ENCODE measurements around the gene TMEM270.

Gene TMEM270

DNA sequence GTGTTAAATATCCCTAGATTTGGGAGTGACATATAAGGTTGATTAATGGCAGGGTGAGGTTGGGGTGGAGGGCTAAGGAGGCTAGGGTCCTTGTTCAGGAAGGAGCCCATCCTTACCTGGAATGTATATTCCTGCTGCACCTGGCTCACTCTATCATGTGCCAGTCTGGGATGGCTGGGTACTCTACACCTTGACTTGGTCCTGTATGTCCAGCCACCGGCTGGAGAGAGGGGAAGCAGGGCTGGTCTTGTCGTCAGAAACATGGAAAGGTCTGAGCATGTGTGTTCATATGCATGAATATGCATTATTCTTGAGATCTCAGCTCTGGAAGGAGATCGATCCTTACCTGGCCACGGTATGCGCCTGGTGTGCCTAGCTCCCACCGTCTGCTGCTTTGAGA is 33.2 kb downstream of the TMEM270 start:
- no peaks in the 10 kb centered on the region for H3K27me3 ChIP-seq (ENCODE audit: insufficient read depth, low read length)
- no peaks in the 10 kb centered on the region for H3K4me1 ChIP-seq (ENCODE audit: insufficient read depth, low read length)
- no peak overlapping the region for H3K9ac ChIP-seq (ENCODE audit: low read depth, low read length)
- no peak overlapping the region for H3K27ac ChIP-seq (ENCODE audit: low read length)
- no peaks in the 10 kb centered on the region for H3K36me3 ChIP-seq (ENCODE audit: insufficient read depth, low read depth, low read length)
- no peak overlapping the region for H3K4me3 ChIP-seq (ENCODE audit: low read length)
- H3K9me3 ChIP-seq (ENCODE audit: insufficient read depth, low read depth, low read length): peaks cover 15% of the 10 kb centered on the region

GRCh38 chr7:73894733-73895551 is 34.0 kb downstream of the TMEM270 start:
- Histone ChIP-seq H3K36me3 (ENCODE audit: insufficient read depth, low read depth, low read length) (no peaks in the 10 kb centered on the region), H3K27me3 (ENCODE audit: insufficient read depth, low read length) (no peaks in the 10 kb centered on the region), H3K4me3 (ENCODE audit: low read length) (no peak overlapping the region), H3K27ac (ENCODE audit: low read length) (no peak overlapping the region), H3K9ac (ENCODE audit: low read depth, low read length) (no peak overlapping the region), H3K4me1 (ENCODE audit: insufficient read depth, low read length) (no peaks in the 10 kb centered on the region), H3K9me3 (ENCODE audit: insufficient read depth, low read depth, low read length) (peaks cover 15% of the 10 kb centered on the region)

DNA sequence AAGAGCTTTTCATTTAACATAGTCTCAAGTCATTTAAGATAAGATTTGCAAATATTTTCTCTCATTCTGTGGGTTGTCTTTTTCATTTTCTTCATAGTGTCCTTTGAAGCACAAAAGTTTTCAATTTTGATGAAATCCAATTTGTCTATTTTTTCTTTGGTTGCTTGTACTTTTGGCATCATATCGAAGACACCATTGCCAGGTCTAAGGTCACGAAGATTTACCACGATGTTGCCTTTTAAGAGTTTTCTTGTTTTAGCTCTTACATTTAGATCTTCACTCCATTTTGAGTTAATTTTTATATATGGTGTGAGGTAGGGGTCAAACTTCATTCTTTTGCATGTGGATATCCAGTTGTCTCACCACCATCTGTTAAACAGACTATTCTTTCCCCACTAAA is 34.7 kb downstream of the TMEM270 start:
- H3K27me3 ChIP-seq (ENCODE audit: insufficient read depth, low read length): no peaks in the 10 kb centered on the region
- H3K4me1 ChIP-seq (ENCODE audit: insufficient read depth, low read length): no peaks in the 10 kb centered on the region
- H3K9me3 ChIP-seq (ENCODE audit: insufficient read depth, low read depth, low read length): peaks cover 15% of the 10 kb centered on the region

GRCh38 chr7:73896454-73896853 is 35.5 kb downstream of the TMEM270 start:
- Histone ChIP-seq H3K27me3 (ENCODE audit: insufficient read depth, low read length) (no peaks in the 10 kb centered on the region), H3K4me1 (ENCODE audit: insufficient read depth, low read length) (no peaks in the 10 kb centered on the region), H3K9me3 (ENCODE audit: insufficient read depth, low read depth, low read length) (peaks cover 15% of the 10 kb centered on the region), H3K36me3 (ENCODE audit: insufficient read depth, low read depth, low read length) (no peaks in the 10 kb centered on the region), H3K4me3 (ENCODE audit: low read length) (no peak overlapping the region), H3K9ac (ENCODE audit: low read depth, low read length) (no peak overlapping the region), H3K27ac (ENCODE audit: low read length) (no peak overlapping the region)

More for the DNA sequence above, 34.7 kb downstream of the TMEM270 start:
- Histone ChIP-seq H3K4me3 (ENCODE audit: low read length) (no peak overlapping the region), H3K36me3 (ENCODE audit: insufficient read depth, low read depth, low read length) (no peaks in the 10 kb centered on the region), H3K27ac (ENCODE audit: low read length) (no peak overlapping the region), H3K9ac (ENCODE audit: low read depth, low read length) (no peak overlapping the region)

DNA sequence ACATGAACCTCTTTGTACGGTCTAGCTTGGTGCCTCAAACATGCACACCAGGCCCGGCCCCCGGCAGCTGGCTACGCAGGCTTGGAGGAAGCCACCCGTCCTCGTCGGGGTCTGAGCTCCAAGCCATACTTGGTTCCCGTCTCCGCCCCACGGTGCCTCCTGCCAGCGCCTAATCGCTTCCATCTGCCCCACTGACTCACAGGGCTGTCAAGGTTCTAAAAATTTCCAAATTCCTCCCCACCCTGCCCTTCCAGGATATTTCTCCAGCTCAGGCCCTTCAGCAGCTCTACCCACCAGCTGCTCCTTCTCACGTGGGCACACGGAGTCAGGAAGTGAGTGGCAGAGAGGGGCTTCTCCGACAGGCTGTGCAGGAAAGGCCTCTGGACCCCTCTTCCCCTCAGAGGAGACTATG is 38.8 kb downstream of the TMEM270 start:
- no peaks in the 10 kb centered on the region for H3K27me3 ChIP-seq (ENCODE audit: insufficient read depth, low read length)
- no peak overlapping the region for H3K9ac ChIP-seq (ENCODE audit: low read depth, low read length)
- no peaks in the 10 kb centered on the region; the same call in 1 of the 2 replicates for H3K4me1 ChIP-seq (ENCODE audit: insufficient read depth, low read length)

DNA sequence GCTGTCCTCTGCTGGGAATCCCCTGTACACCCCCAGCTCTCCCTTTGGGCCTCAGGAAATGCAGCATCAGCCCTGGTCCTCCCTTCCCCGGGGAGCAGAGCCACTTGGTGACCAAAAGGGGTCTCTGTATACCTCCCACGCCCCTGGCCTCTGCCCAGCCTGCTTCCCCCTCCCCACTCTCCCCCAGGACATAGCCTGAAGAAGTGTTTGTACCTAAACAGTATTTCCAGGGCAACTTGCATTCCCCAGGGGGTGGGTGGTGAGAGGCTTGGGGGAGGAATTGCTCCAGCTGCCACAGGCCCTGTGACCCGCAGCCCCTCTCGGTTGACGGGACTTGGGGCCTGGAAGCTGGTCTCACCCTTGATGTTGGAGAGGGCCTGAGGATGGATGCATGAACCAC is 39.3 kb downstream of the TMEM270 start:
- Histone ChIP-seq H3K9ac (ENCODE audit: low read depth, low read length) (no peak overlapping the region), H3K4me3 (ENCODE audit: low read length) (no peak overlapping the region), H3K36me3 (ENCODE audit: insufficient read depth, low read depth, low read length) (no peaks in the 10 kb centered on the region), H3K27ac (ENCODE audit: low read length) (no peak overlapping the region), H3K4me1 (ENCODE audit: insufficient read depth, low read length) (no peaks in the 10 kb centered on the region; the same call in 1 of the 2 replicates), H3K27me3 (ENCODE audit: insufficient read depth, low read length) (no peaks in the 10 kb centered on the region), H3K9me3 (ENCODE audit: insufficient read depth, low read depth, low read length) (peaks cover 15% of the 10 kb centered on the region)

More for the DNA sequence above, 38.8 kb downstream of the TMEM270 start:
- Histone ChIP-seq H3K4me3 (ENCODE audit: low read length) (no peak overlapping the region), H3K9me3 (ENCODE audit: insufficient read depth, low read depth, low read length) (peaks cover 15% of the 10 kb centered on the region), H3K36me3 (ENCODE audit: insufficient read depth, low read depth, low read length) (no peaks in the 10 kb centered on the region), H3K27ac (ENCODE audit: low read length) (no peak overlapping the region)

DNA sequence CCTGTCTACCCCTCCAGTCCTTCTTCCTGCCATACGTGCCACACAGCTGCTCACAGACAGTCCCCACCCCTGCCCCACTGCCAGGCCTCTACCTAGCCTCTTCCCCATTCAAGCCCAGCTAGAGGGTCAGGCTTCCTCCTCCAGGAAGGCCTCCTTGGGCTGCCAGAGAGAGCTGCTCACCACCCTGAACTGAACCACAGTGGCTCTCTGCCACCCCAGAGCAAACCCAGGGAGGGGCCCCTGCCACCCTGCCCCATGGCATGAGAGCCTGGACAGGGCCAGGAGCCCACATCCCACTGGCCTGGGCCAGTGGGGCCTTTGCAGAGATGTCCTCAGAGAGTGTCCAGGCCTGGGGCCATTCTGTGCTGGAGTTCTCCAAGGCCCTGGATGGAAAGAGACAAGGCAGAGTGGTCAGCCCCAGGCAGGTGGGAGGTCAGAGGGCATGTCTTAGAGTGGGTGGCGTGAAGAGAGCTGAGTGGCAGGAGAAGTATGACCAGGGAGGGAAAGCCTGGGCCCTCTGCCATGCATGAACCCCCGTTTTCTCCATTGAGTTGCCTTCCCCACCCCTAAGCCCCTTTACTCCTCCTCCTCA is 40.4 kb downstream of the TMEM270 start:
- Histone ChIP-seq H3K36me3 (ENCODE audit: insufficient read depth, low read depth, low read length) (no peaks in the 10 kb centered on the region), H3K27ac (ENCODE audit: low read length) (no peak overlapping the region), H3K4me3 (ENCODE audit: low read length) (no peak overlapping the region), H3K27me3 (ENCODE audit: insufficient read depth, low read length) (no peaks in the 10 kb centered on the region), H3K9me3 (ENCODE audit: insufficient read depth, low read depth, low read length) (peaks cover 7% of the 10 kb centered on the region), H3K9ac (ENCODE audit: low read depth, low read length) (no peak overlapping the region), H3K4me1 (ENCODE audit: insufficient read depth, low read length) (no peaks in the 10 kb centered on the region; the same call in 1 of the 2 replicates)

- H3K9ac ChIP-seq (ENCODE audit: low read depth, low read length): no peak overlapping the region
- no peaks in the 10 kb centered on the region for H3K27me3 ChIP-seq (ENCODE audit: insufficient read depth, low read length)
- H3K27ac ChIP-seq (ENCODE audit: low read length): no peak overlapping the region
- H3K9me3 ChIP-seq (ENCODE audit: insufficient read depth, low read depth, low read length): peaks cover 1% of the 10 kb centered on the region; the same call in 1 of the 2 replicates
- H3K36me3 ChIP-seq (ENCODE audit: insufficient read depth, low read depth, low read length): no peaks in the 10 kb centered on the region
- H3K4me1 ChIP-seq (ENCODE audit: insufficient read depth, low read length): no peaks in the 10 kb centered on the region; the same call in 1 of the 2 replicates
- H3K4me3 ChIP-seq (ENCODE audit: low read length): no peak overlapping the region
Measured at GRCh38 chr7:73901823-73902597, 41.1 kb downstream of the TMEM270 start.

DNA sequence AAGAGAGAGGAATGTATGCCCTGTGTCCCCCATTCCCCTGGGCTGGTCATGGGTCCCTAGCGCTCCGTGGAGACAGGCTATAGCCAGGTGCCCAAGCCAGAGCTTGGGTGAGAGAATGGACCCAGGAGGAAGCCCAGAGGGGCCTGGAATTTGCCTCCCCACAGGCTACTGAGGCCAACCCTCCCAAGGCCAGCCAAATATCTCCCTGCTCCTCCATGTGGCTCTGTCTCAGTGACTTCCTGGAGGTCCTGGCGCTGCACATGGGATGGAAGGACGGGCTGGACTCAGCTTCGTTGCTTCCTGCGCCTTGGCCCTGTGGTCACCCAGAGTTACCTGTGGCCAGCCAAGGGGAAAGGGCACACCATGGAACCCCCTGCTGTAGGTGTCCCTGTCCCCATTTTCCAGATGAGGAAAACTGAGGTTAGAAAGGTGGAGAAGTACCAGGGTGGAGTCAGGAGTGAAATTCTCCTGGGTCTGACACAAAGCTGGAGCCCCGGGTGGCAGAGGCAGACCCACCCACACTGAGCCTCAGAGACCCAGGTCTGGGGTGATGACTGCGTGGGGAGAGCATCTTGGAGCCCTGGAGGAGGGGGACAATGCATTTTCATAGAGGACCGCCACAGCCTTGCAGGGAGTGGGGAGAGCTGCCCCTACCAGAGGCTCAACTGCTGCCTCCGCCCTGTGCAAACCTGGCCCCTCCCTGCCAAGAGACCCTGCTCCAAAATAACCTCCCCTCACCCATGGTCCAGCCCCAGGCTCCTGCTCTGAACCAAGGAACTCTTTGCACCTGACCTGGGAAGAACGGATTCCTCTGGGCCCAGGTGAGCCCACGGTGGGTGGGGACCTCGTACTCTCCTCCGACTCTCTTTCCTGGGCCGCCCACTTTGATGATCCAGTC is 42.6 kb downstream of the TMEM270 start:
- no peaks in the 10 kb centered on the region for H3K27me3 ChIP-seq (ENCODE audit: insufficient read depth, low read length)
- H3K27ac ChIP-seq (ENCODE audit: low read length): no peak overlapping the region

DNA sequence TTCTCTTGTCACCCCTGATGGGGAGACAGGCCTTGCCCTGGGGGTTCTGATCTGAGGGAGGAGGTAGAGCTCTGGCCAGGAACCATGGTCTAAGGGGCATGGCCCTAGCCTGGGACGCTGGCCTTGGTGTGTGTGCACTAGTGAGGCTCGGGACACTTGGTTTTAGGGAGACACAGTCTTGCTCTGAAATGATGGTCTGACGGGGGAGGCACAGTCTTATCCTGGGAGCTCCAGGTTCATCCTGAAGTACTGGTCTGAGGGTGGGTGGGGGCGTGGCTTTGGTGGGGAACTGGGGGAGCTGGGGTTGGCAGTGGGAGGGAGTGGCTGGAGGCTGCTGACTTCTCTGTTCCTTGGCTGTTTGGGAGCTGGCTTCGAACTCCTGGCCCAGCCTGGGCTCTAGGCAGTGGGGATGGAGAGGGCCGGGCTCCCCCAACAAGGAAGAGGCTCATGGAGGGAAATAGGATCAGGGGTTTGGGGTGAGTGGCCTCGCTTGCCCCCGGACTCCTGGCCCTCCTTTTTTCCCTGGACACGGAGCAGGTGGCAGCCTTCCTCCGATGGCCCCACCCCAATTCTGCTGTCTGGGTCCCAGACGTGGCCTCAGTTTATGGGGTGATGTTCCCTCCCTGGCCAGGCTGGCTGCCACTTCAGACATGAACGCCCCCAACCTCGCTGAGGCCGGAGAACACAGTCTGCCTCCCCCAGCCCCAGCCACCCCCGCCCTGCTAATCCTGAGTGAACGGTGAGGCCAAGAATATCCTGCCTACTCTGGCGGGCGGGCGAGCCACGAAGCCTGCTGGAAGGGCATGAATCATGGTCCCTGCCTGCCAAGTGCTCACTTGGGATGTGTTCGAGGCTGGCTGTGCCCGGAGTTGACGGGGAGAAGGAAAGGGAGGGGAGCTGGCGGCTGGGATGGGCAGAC is 43.5 kb downstream of the TMEM270 start:
- Histone ChIP-seq H3K36me3 (ENCODE audit: insufficient read depth, low read depth, low read length) (no peaks in the 10 kb centered on the region), H3K27ac (ENCODE audit: low read length) (no peak overlapping the region), H3K4me1 (ENCODE audit: insufficient read depth, low read length) (no peaks in the 10 kb centered on the region; the same call in 1 of the 2 replicates), H3K9ac (ENCODE audit: low read depth, low read length) (no peak overlapping the region), H3K9me3 (ENCODE audit: insufficient read depth, low read depth, low read length) (no peaks in the 10 kb centered on the region), H3K4me3 (ENCODE audit: low read length) (no peak overlapping the region), H3K27me3 (ENCODE audit: insufficient read depth, low read length) (no peaks in the 10 kb centered on the region)

More for the DNA sequence above, 42.6 kb downstream of the TMEM270 start:
- H3K4me3 ChIP-seq (ENCODE audit: low read length): no peak overlapping the region
- no peaks in the 10 kb centered on the region for H3K9me3 ChIP-seq (ENCODE audit: insufficient read depth, low read depth, low read length)
- H3K4me1 ChIP-seq (ENCODE audit: insufficient read depth, low read length): no peaks in the 10 kb centered on the region; the same call in 1 of the 2 replicates
- H3K9ac ChIP-seq (ENCODE audit: low read depth, low read length): no peak overlapping the region
- H3K36me3 ChIP-seq (ENCODE audit: insufficient read depth, low read depth, low read length): no peaks in the 10 kb centered on the region

Data from iPS-20b (cell line).